SK-N-SH (cell line): ENCODE data around the gene SIL1.

Experiments used
- CTCF ChIP-seq: fragments of 200-600 bp; sonication (generic); IDR thresholded peaks from 2 replicates; pipeline ENCODE4 v1.6.1; 2017; ENCODE audit warnings: antibody characterized with exemption, mild to moderate bottlenecking, moderate library complexity
- ELF1 ChIP-seq: IDR thresholded peaks from 2 replicates; pipeline ENCODE4 v1.4.0; 2012
- EP300 ChIP-seq, 2 experiments: IDR thresholded peaks; 2 replicates each; pipeline versions ENCODE4 v1.4.0 to v1.6.1; 2012; ENCODE audit warnings: borderline replicate concordance in 1 of 2, low read depth in 1 of 2, low read length in 1 of 2
- FOXJ3 ChIP-seq: sonication (generic); formaldehyde crosslinking; IDR thresholded peaks from 2 replicates; pipeline ENCODE4 v1.5.1; 2020; ENCODE audit warnings: mild to moderate bottlenecking, missing genetic modification reagents
- TAF1 ChIP-seq: IDR thresholded peaks from 2 replicates; pipeline ENCODE4 v1.6.1; 2012; ENCODE audit warnings: low read depth, mild to moderate bottlenecking, low read length, moderate library complexity, borderline replicate concordance
- TEAD4 ChIP-seq: IDR thresholded peaks from 2 replicates; pipeline ENCODE4 v1.4.0; 2012; ENCODE audit warnings: mild to moderate bottlenecking, borderline replicate concordance; ENCODE audit not compliant: insufficient read depth
- YY1 ChIP-seq: IDR thresholded peaks from 2 replicates; pipeline ENCODE4 v1.4.0; 2012; ENCODE audit warnings: low read depth, mild to moderate bottlenecking

GRCh38 chr5:138929571-138929955 lies 268.6 kb downstream of the SIL1 start:
- no peak for TF ChIP-seq TEAD4
- no peak for TF ChIP-seq ELF1
- no peak for TF ChIP-seq FOXJ3 (CRISPR knock-in tag)
- TF ChIP-seq CTCF, result no peak
- no peak for TF ChIP-seq EP300 (IDR thresholded peaks at IDR 0.05; ENCODE audit: borderline replicate concordance in 1 of 2, low read depth in 1 of 2, low read length in 1 of 2)
- no peak for TF ChIP-seq YY1
- no peak for TF ChIP-seq TAF1
